K562 (cell line): ENCODE data around the gene PDCD10. TPM values are rescaled to one million over a fixed set of nuclear protein-coding genes. Genes with fewer than 3 reads are reported as not detected.

Experiments
- ATAC-seq: fragments of 200-7000 bp; cut with Tn5 transposase; 3 replicates; pipeline ENCODE4 v1.9.1; 2020; ENCODE audit warnings: moderate library complexity
- BruUV-seq: library from RNA; stranded (reverse); fragments of 400-500 nt; replicated peaks from 2 replicates; lab custom pipeline; 2021; lab: Mats Ljungman, UMichigan
- CTCF ChIA-PET: fragments of 300-600 bp; formaldehyde crosslinking; extraction: SDS; loops from one replicate; lab custom pipeline; 2021; ENCODE audit warnings: low intra/inter-chr PET ratio; lab: Yijun Ruan, JAX
- POLR2A ChIA-PET: fragments of 300-600, 350-650 bp; sonication (Branson Sonifier 250); formaldehyde crosslinking; extraction: SDS; loops from one replicate; lab custom pipeline; 2021; ENCODE audit warnings: antibody characterized with exemption, inconsistent platforms; lab: Yijun Ruan, JAX
- DNase-seq, 4 experiments: peaks; one replicate each; pipeline versions ENCODE4 v3.0.0 to v3.0.0-alpha.2; 2011 to 2018; ENCODE audit warnings: low spot score in 3 of 4, mixed read lengths in 3 of 4; ENCODE audit errors: extremely low read depth in 1 of 4
- FAIRE-seq: peaks from 2 replicates; lab custom pipeline; 2011; peaks lifted over from hg19 to GRCh38; lab: Jason Lieb, UNC
- H2AFZ ChIP-seq: 2 replicates; pipeline ENCODE4 v1.6.0; 2011; ENCODE audit warnings: low read depth, low read length, control low read depth, inconsistent platforms
- H3K27ac ChIP-seq: fragments of 200-600 bp; 3 replicates; pipeline ENCODE4 v1.8.0; 2011; ENCODE audit warnings: low read depth, mild to moderate bottlenecking, control low read depth, inconsistent platforms, low read length, moderate library complexity, mixed read lengths; ENCODE audit errors: extremely low read depth
- H3K27me3 ChIP-seq, 2 experiments: fragments of 300-600 bp in 1 of 2; 2 replicates in 1 of 2; 3 replicates in 1 of 2; pipeline versions ENCODE4 v1.6.0 to v1.8.0; 2011; ENCODE audit warnings: inconsistent platforms in 2 of 2, low read length in 2 of 2, mild to moderate bottlenecking in 1 of 2, mixed read lengths in 1 of 2, moderate library complexity in 1 of 2; ENCODE audit not compliant: control insufficient read depth in 2 of 2, insufficient read depth in 2 of 2
- H3K36me3 ChIP-seq: fragments of 300-600 bp; 3 replicates; pipeline ENCODE4 v1.8.0; 2011; ENCODE audit warnings: mild to moderate bottlenecking, low read length, inconsistent platforms; ENCODE audit not compliant: control insufficient read depth, insufficient read depth
- H3K4me1 ChIP-seq, 2 experiments: fragments of 200-600 bp in 1 of 2; replicated peaks in 1 of 2; 2 replicates in 1 of 2; 3 replicates in 1 of 2; pipeline versions ENCODE4 v1.5.1 to v1.8.0; 2011; ENCODE audit warnings: inconsistent platforms in 2 of 2, low read length in 2 of 2, mild to moderate bottlenecking in 1 of 2, mixed read lengths in 1 of 2, moderate library complexity in 1 of 2; ENCODE audit not compliant: control insufficient read depth in 2 of 2, insufficient read depth in 2 of 2
- H3K4me2 ChIP-seq: 2 replicates; pipeline ENCODE4 v1.6.1; 2011; ENCODE audit warnings: low read length, control low read depth, inconsistent platforms, mixed read lengths; ENCODE audit not compliant: insufficient read depth
- H3K4me3 ChIP-seq: fragments of 200-600 bp; sonication (generic), shearing (Covaris generic); 2 replicates; pipeline ENCODE4 v1.5.1; 2016; ENCODE audit warnings: control low read depth, inconsistent platforms
- H3K79me2 ChIP-seq: fragments of 200-600 bp; 3 replicates; pipeline ENCODE4 v1.8.0; 2011; ENCODE audit warnings: low read length, inconsistent platforms; ENCODE audit not compliant: control insufficient read depth, insufficient read depth
- H3K9ac ChIP-seq, 2 experiments: 2 replicates each; pipeline versions ENCODE4 v1.6.0 to v1.6.1; 2011; ENCODE audit warnings: low read depth in 2 of 2, low read length in 2 of 2, control low read depth in 1 of 2, inconsistent platforms in 1 of 2, mild to moderate bottlenecking in 1 of 2, mixed read lengths in 1 of 2; ENCODE audit not compliant: insufficient read depth in 1 of 2
- H3K9me1 ChIP-seq: one replicate; pipeline ENCODE4 v1.6.0; 2011; ENCODE audit warnings: inconsistent platforms, mild to moderate bottlenecking, low read length, moderate library complexity; ENCODE audit not compliant: control insufficient read depth, insufficient read depth
- H3K9me3 ChIP-seq: replicated peaks from 2 replicates; pipeline ENCODE4 v1.5.1; 2011; ENCODE audit warnings: low read depth, low read length, inconsistent platforms; ENCODE audit not compliant: control insufficient read depth, insufficient read depth
- H4K20me1 ChIP-seq: replicated peaks from 2 replicates; pipeline ENCODE4 v1.6.1; 2011; ENCODE audit warnings: low read length, inconsistent platforms, mixed read lengths; ENCODE audit not compliant: control insufficient read depth, insufficient read depth
- HNRNPLL ChIP-seq: fragments of 200-400 bp; formaldehyde crosslinking; IDR thresholded peaks from 2 replicates; pipeline ENCODE4 v1.6.1; 2017; ENCODE audit warnings: low read length, low read depth, mild to moderate bottlenecking; ENCODE audit not compliant: poor library complexity, severe bottlenecking
- MLLT1 ChIP-seq, 2 experiments: fragments of 450-650 bp; IDR thresholded peaks; 2 replicates each; pipeline ENCODE4 v1.6.1; 2016
- ZBTB17 ChIP-seq: fragments of 450-650 bp; formaldehyde crosslinking; IDR thresholded peaks from 2 replicates; pipeline ENCODE4 v1.4.0; 2020; ENCODE audit warnings: mild to moderate bottlenecking
- WGBS: fragments of 100-300 bp; shearing (Covaris generic); methylation state at CpG from one replicate; pipeline ENCODE4 v1.1.6; 2016; ENCODE audit warnings: low coverage, mixed read lengths; ENCODE audit not compliant: insufficient coverage; ENCODE audit errors: missing lambda C conversion rate; 5-methylcytosine and 5-hydroxymethylcytosine counted together
- in situ Hi-C: fragments of 300-500 bp; cut with MboI; formaldehyde crosslinking; loops from 4 replicates; pipeline ENCODE4 v1.15.0; 2018; ENCODE audit warnings: inconsistent platforms, mixed read lengths
- intact Hi-C: fragments of 100-400 bp; cut with micrococcal nuclease; formaldehyde crosslinking; loops from 2 replicates; pipeline ENCODE4 v1.14.2; 2022
- polyA plus RNA-seq, 8 experiments: library from polyadenylated mRNA; depleted of rRNA in 4 of 8; stranded (reverse) in 5 of 8; unstranded in 3 of 8; fragments of >200 nt; fragmentation: Nextera tagmentation in 2 of 8; fragmentation: Illumina TruSeq in 1 of 8; extraction: Ambion mirVana in 2 of 8; extraction: Trizol in 1 of 8; gene quantifications; 2 replicates each; pipeline versions ENCODE4 v1.2.1 to v1.2.3, GENCODE V29; 2011 to 2014; ENCODE audit warnings: inconsistent platforms in 1 of 8, missing spikeins in 1 of 8
- total RNA-seq, 7 experiments: library from RNA; depleted of rRNA in 6 of 7; stranded (reverse); fragments of >200 nt in 6 of 7; fragmentation: Illumina TruSeq in 2 of 7; extraction: Trizol in 2 of 7; gene quantifications; 2 replicates each; pipeline versions ENCODE4 v1.2.1 to v1.2.3, GENCODE V29; 2011 to 2021; ENCODE audit warnings: low replicate concordance in 1 of 7

PDCD10 gene
- total and polyA plus RNA-seq, 9 of the 15 experiments (the other 6 are each of a cell fraction or from before 2014, with no cell fraction given), result 121 to 476 (median 232) TPM

GRCh38 chr3:167738037-167738436 lies 3.3 kb upstream of the PDCD10 start:
- Histone ChIP-seq H3K9me1 (no peaks in the 10 kb centered on the region), H3K4me2 (no peak overlapping the region; the same call in 1 of the 2 replicates), H2AFZ (no peak overlapping the region), H3K27me3 (no peaks in the 10 kb centered on the region), H3K79me2 (peaks cover 69% of the 10 kb centered on the region), H3K27ac (no peak overlapping the region), H3K4me3 (no peak overlapping the region), H3K9ac (no peak overlapping the region), H3K36me3 (peaks cover 3% of the 10 kb centered on the region; the same call in 1 of the 3 replicates), H4K20me1 (no peaks in the 10 kb centered on the region), H3K9me3 (no peaks in the 10 kb centered on the region), H3K4me1 (peaks cover 3 to 16% of the 10 kb centered on the region in 2 experiments; a peak in 3 of 5 replicates)
- POLR2A ChIA-PET, result no interaction called here
- CTCF ChIA-PET, result no interaction called here
- ATAC-seq, result no peak
- no TSS peak for BruUV-seq
- WGBS, result 13% methylated on average over 2 of the region's 2 CpGs
- no peak for DNase-seq
- intact Hi-C loops, result loop anchor here (5.0 kb wide), 2 partner anchors 51 to 144 kb away; no protein-coding TSS in a partner anchor
- in situ Hi-C loops, result no loop called here
- no peak for TF ChIP-seq HNRNPLL
- peak in 1 of 2 experiments; percentile 54; a peak in 1 of 4 replicates for TF ChIP-seq MLLT1 (IDR thresholded peaks at IDR 0.05)
- 0 out of 2 replicates have a peak, but pooled peaks have one; percentile 35 for TF ChIP-seq ZBTB17 (CRISPR knock-in tag)
- no peak for FAIRE-seq
